K562 (cell line): ENCODE results near the gene ABHD14A. TPM values are rescaled to one million over a fixed set of nuclear protein-coding genes. Genes with fewer than 3 reads are reported as not detected.
A peak's percentile ranks its signal among the peaks of the same experiment; 100 is the strongest.

Source experiments
- ATAC-seq: fragments of 200-7000 bp; cut with Tn5 transposase; 3 replicates; pipeline ENCODE4 v1.9.1; 2020; ENCODE audit warnings: moderate library complexity
- BruUV-seq: library from RNA; stranded (reverse); fragments of 400-500 nt; replicated peaks from 2 replicates; lab custom pipeline; 2021; lab: Mats Ljungman, UMichigan
- CTCF ChIA-PET: fragments of 300-600 bp; formaldehyde crosslinking; extraction: SDS; loops from one replicate; lab custom pipeline; 2021; ENCODE audit warnings: low intra/inter-chr PET ratio; lab: Yijun Ruan, JAX
- POLR2A ChIA-PET: fragments of 300-600, 350-650 bp; sonication (Branson Sonifier 250); formaldehyde crosslinking; extraction: SDS; loops from one replicate; lab custom pipeline; 2021; ENCODE audit warnings: antibody characterized with exemption, inconsistent platforms; lab: Yijun Ruan, JAX
- DNase-seq, 4 experiments: peaks; one replicate each; pipeline versions ENCODE4 v3.0.0 to v3.0.0-alpha.2; 2011 to 2018; ENCODE audit warnings: low spot score in 3 of 4, mixed read lengths in 3 of 4; ENCODE audit errors: extremely low read depth in 1 of 4
- FAIRE-seq: peaks from 2 replicates; lab custom pipeline; 2011; peaks lifted over from hg19 to GRCh38; lab: Jason Lieb, UNC
- H2AFZ ChIP-seq: 2 replicates; pipeline ENCODE4 v1.6.0; 2011; ENCODE audit warnings: low read depth, low read length, control low read depth, inconsistent platforms
- H3K27ac ChIP-seq: fragments of 200-600 bp; 3 replicates; pipeline ENCODE4 v1.8.0; 2011; ENCODE audit warnings: low read depth, mild to moderate bottlenecking, control low read depth, inconsistent platforms, low read length, moderate library complexity, mixed read lengths; ENCODE audit errors: extremely low read depth
- H3K27me3 ChIP-seq, 2 experiments: fragments of 300-600 bp in 1 of 2; 2 replicates in 1 of 2; 3 replicates in 1 of 2; pipeline versions ENCODE4 v1.6.0 to v1.8.0; 2011; ENCODE audit warnings: inconsistent platforms in 2 of 2, low read length in 2 of 2, mild to moderate bottlenecking in 1 of 2, mixed read lengths in 1 of 2, moderate library complexity in 1 of 2; ENCODE audit not compliant: control insufficient read depth in 2 of 2, insufficient read depth in 2 of 2
- H3K36me3 ChIP-seq: fragments of 300-600 bp; 3 replicates; pipeline ENCODE4 v1.8.0; 2011; ENCODE audit warnings: mild to moderate bottlenecking, low read length, inconsistent platforms; ENCODE audit not compliant: control insufficient read depth, insufficient read depth
- H3K4me1 ChIP-seq, 2 experiments: fragments of 200-600 bp in 1 of 2; replicated peaks in 1 of 2; 2 replicates in 1 of 2; 3 replicates in 1 of 2; pipeline versions ENCODE4 v1.5.1 to v1.8.0; 2011; ENCODE audit warnings: inconsistent platforms in 2 of 2, low read length in 2 of 2, mild to moderate bottlenecking in 1 of 2, mixed read lengths in 1 of 2, moderate library complexity in 1 of 2; ENCODE audit not compliant: control insufficient read depth in 2 of 2, insufficient read depth in 2 of 2
- H3K4me2 ChIP-seq: 2 replicates; pipeline ENCODE4 v1.6.1; 2011; ENCODE audit warnings: low read length, control low read depth, inconsistent platforms, mixed read lengths; ENCODE audit not compliant: insufficient read depth
- H3K4me3 ChIP-seq: fragments of 200-600 bp; sonication (generic), shearing (Covaris generic); 2 replicates; pipeline ENCODE4 v1.5.1; 2016; ENCODE audit warnings: control low read depth, inconsistent platforms
- H3K79me2 ChIP-seq: fragments of 200-600 bp; 3 replicates; pipeline ENCODE4 v1.8.0; 2011; ENCODE audit warnings: low read length, inconsistent platforms; ENCODE audit not compliant: control insufficient read depth, insufficient read depth
- H3K9ac ChIP-seq, 2 experiments: 2 replicates each; pipeline versions ENCODE4 v1.6.0 to v1.6.1; 2011; ENCODE audit warnings: low read depth in 2 of 2, low read length in 2 of 2, control low read depth in 1 of 2, inconsistent platforms in 1 of 2, mild to moderate bottlenecking in 1 of 2, mixed read lengths in 1 of 2; ENCODE audit not compliant: insufficient read depth in 1 of 2
- H3K9me1 ChIP-seq: one replicate; pipeline ENCODE4 v1.6.0; 2011; ENCODE audit warnings: inconsistent platforms, mild to moderate bottlenecking, low read length, moderate library complexity; ENCODE audit not compliant: control insufficient read depth, insufficient read depth
- H3K9me3 ChIP-seq: replicated peaks from 2 replicates; pipeline ENCODE4 v1.5.1; 2011; ENCODE audit warnings: low read depth, low read length, inconsistent platforms; ENCODE audit not compliant: control insufficient read depth, insufficient read depth
- H4K20me1 ChIP-seq: replicated peaks from 2 replicates; pipeline ENCODE4 v1.6.1; 2011; ENCODE audit warnings: low read length, inconsistent platforms, mixed read lengths; ENCODE audit not compliant: control insufficient read depth, insufficient read depth
- CSDE1 ChIP-seq, 2 experiments: fragments of 450-650 bp; IDR thresholded peaks; 2 replicates each; pipeline ENCODE4 v1.6.1; 2016; ENCODE audit warnings: mild to moderate bottlenecking in 1 of 2
- DIDO1 ChIP-seq: fragments of 450-650 bp; IDR thresholded peaks from 2 replicates; pipeline ENCODE4 v1.6.1; 2016; ENCODE audit warnings: low read depth, missing biosample characterization, missing genetic modification characterization
- EGR1 ChIP-seq: fragments of 450-650 bp; conservative IDR thresholded peaks from 2 replicates; pipeline ENCODE4 v1.6.1; 2017; ENCODE audit warnings: mild to moderate bottlenecking
- EHMT2 ChIP-seq: fragments of 450-650 bp; IDR thresholded peaks from 2 replicates; pipeline ENCODE4 v1.6.1; 2018; ENCODE audit warnings: antibody characterized with exemption
- HOXB6 ChIP-seq: fragments of 250-450 bp; sonication (Bioruptor Pico); IDR thresholded peaks from 2 replicates; pipeline ENCODE4 v1.5.1; 2022; ENCODE audit warnings: mild to moderate bottlenecking, borderline replicate concordance
- MAFK ChIP-seq: IDR thresholded peaks from 2 replicates; pipeline ENCODE4 v1.6.1; 2011; ENCODE audit warnings: low read length, improper control_type of control experiment
- MCM2 ChIP-seq: fragments of 450-650 bp; IDR thresholded peaks from 2 replicates; pipeline ENCODE4 v1.6.1; 2017; ENCODE audit warnings: low read depth, mild to moderate bottlenecking
- RB1 ChIP-seq: fragments of 450-650 bp; IDR thresholded peaks from 2 replicates; pipeline ENCODE4 v1.6.1; 2017; ENCODE audit warnings: low read depth, mild to moderate bottlenecking
- RFX1 ChIP-seq: fragments of 450-650 bp; IDR thresholded peaks from 2 replicates; pipeline ENCODE4 v1.6.1; 2016; ENCODE audit warnings: mild to moderate bottlenecking, moderate library complexity
- ZNF408 ChIP-seq: fragments of 250-450 bp; sonication (Bioruptor Pico); IDR thresholded peaks from 2 replicates; pipeline ENCODE4 v1.4.0; 2020; ENCODE audit warnings: low read depth, mild to moderate bottlenecking, moderate library complexity
- WGBS: fragments of 100-300 bp; shearing (Covaris generic); methylation state at CpG from one replicate; pipeline ENCODE4 v1.1.6; 2016; ENCODE audit warnings: low coverage, mixed read lengths; ENCODE audit not compliant: insufficient coverage; ENCODE audit errors: missing lambda C conversion rate; 5-methylcytosine and 5-hydroxymethylcytosine counted together
- in situ Hi-C: fragments of 300-500 bp; cut with MboI; formaldehyde crosslinking; loops from 4 replicates; pipeline ENCODE4 v1.15.0; 2018; ENCODE audit warnings: inconsistent platforms, mixed read lengths
- intact Hi-C: fragments of 100-400 bp; cut with micrococcal nuclease; formaldehyde crosslinking; loops from 2 replicates; pipeline ENCODE4 v1.14.2; 2022
- polyA plus RNA-seq, 8 experiments: library from polyadenylated mRNA; depleted of rRNA in 4 of 8; stranded (reverse) in 5 of 8; unstranded in 3 of 8; fragments of >200 nt; fragmentation: Nextera tagmentation in 2 of 8; fragmentation: Illumina TruSeq in 1 of 8; extraction: Ambion mirVana in 2 of 8; extraction: Trizol in 1 of 8; gene quantifications; 2 replicates each; pipeline versions ENCODE4 v1.2.1 to v1.2.3, GENCODE V29; 2011 to 2014; ENCODE audit warnings: inconsistent platforms in 1 of 8, missing spikeins in 1 of 8
- total RNA-seq, 7 experiments: library from RNA; depleted of rRNA in 6 of 7; stranded (reverse); fragments of >200 nt in 6 of 7; fragmentation: Illumina TruSeq in 2 of 7; extraction: Trizol in 2 of 7; gene quantifications; 2 replicates each; pipeline versions ENCODE4 v1.2.1 to v1.2.3, GENCODE V29; 2011 to 2021; ENCODE audit warnings: low replicate concordance in 1 of 7
- TF ChIP-seq, protein P1 (sequence below): fragments of 450-650 bp; IDR thresholded peaks from 2 replicates; pipeline ENCODE4 v1.6.1; 2016
- TF ChIP-seq, protein P2 (sequence below), 3 experiments: IDR thresholded peaks in 2 of 3; conservative IDR thresholded peaks in 1 of 3; 2 replicates each; pipeline ENCODE4 v1.5.1; 2011 to 2012; ENCODE audit warnings: low read length in 3 of 3, mild to moderate bottlenecking in 3 of 3, control low read depth in 2 of 3, improper control_type of control experiment in 1 of 3, inconsistent platforms in 1 of 3, low read depth in 1 of 3, mixed read lengths in 1 of 3, moderate library complexity in 1 of 3; ENCODE audit not compliant: insufficient read depth in 2 of 3
- TF ChIP-seq, protein P3 (sequence below): fragments of 200-800 bp; sonication (Bioruptor generic); IDR thresholded peaks from 2 replicates; pipeline ENCODE4 v1.6.1; 2017; ENCODE audit warnings: missing genetic modification characterization, missing compliant biosample characterization
- TF ChIP-seq, protein P4 (sequence below): sonication (generic); formaldehyde crosslinking; IDR thresholded peaks from 2 replicates; pipeline ENCODE4 v1.8.0; 2023; ENCODE audit warnings: mild to moderate bottlenecking, missing genetic modification reagents

The ABHD14A gene
- total and polyA plus RNA-seq, 9 of the 15 experiments (the other 6 are each of a cell fraction or from before 2014, with no cell fraction given), result 0.90 to 10.5 (median 8.3) TPM

DNA sequence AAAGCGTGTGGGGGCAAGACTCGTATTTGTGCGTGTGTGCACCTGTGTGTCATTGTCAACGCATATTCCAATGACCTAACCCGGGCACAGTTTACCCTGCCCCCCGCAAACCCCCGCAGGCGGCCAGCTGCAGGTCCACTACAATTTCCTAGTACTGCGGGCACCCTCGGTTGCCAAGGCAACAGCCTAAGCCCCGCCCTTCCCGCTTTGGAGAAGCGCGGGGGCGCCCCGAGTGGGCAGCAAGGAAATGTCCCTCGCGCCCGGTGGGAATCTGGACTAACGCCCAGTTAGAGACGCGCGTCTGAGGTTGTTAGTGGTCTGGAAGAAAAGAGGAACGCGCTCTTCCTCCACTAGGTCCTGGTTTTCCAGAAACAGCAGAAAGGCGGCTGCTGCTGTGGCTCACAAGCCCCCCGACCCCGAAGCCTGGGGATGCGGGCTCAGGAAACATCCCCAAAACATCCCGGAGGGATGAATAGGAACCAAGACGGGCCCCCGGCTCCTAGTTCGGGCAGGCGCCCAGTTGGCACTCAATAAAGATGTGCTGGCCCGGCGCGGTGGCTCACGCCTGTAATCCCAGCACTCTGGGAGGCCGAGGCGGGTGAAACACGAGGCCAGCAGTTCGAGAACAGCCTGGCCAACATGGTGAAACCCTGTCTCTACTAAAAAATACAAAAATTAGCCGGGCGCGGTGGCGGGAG lies 1.1 kb downstream of the ABHD14A start:
- H3K27me3 ChIP-seq, result no peaks in the 10 kb centered on the region
- H3K9me1 ChIP-seq, result no peaks in the 10 kb centered on the region
- peak overlapping the region; percentile 62; the same call in 1 of the 2 replicates for H3K4me3 ChIP-seq
- no peak overlapping the region for H3K27ac ChIP-seq
- H3K4me2 ChIP-seq, result peak overlapping the region; percentile 92
- peak; percentile 65 to 76 (median 67) for DNase-seq
- BruUV-seq, result no TSS peak
- POLR2A ChIA-PET, result interaction anchor here (1.0 to 3.5 kb wide), 2 partner anchors 14 to 16 kb away, joined by 6 to 19 read pairs; no protein-coding TSS in a partner anchor
- FAIRE-seq, result no peak
- H4K20me1 ChIP-seq, result no peaks in the 10 kb centered on the region
- peak overlapping the region in 1 of 2 experiments; percentile 36; a peak in 1 of 4 replicates for H3K9ac ChIP-seq
- intact Hi-C loops (no loop called here), in situ Hi-C loops (no loop called here)
- H3K79me2 ChIP-seq, result peaks cover 45% of the 10 kb centered on the region
- H3K4me1 ChIP-seq, result peaks cover 23 to 55% of the 10 kb centered on the region in 2 experiments
- H3K9me3 ChIP-seq, result no peaks in the 10 kb centered on the region
- H3K36me3 ChIP-seq, result peaks cover 13% of the 10 kb centered on the region; the same call in 2 of the 3 replicates
- ATAC-seq, result peak; percentile 16; the same call in 2 of the 3 replicates
- CTCF ChIA-PET, result no interaction called here
- 21% methylated on average over 13 of the region's 46 CpGs for WGBS
- H2AFZ ChIP-seq, result no peak overlapping the region; the same call in 1 of the 2 replicates
- TF ChIP-seq HOXB6 (no peak), MAFK (no peak), CSDE1 (IDR thresholded peaks at IDR 0.05) (peak in 1 of 2 experiments; percentile 57; a peak in 1 of 4 replicates), EHMT2 (no peak), MCM2 (no peak), ZNF408 (CRISPR knock-in tag) (no peak), RFX1 (peak; percentile 95), EGR1 (peak; percentile 70), RB1 (0 out of 2 replicates have a peak, but pooled peaks have one; percentile 13), DIDO1 (no peak)
- TF ChIP-seq, protein P1, sequence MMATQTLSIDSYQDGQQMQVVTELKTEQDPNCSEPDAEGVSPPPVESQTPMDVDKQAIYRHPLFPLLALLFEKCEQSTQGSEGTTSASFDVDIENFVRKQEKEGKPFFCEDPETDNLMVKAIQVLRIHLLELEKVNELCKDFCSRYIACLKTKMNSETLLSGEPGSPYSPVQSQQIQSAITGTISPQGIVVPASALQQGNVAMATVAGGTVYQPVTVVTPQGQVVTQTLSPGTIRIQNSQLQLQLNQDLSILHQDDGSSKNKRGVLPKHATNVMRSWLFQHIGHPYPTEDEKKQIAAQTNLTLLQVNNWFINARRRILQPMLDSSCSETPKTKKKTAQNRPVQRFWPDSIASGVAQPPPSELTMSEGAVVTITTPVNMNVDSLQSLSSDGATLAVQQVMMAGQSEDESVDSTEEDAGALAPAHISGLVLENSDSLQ, result no peak
- TF ChIP-seq, protein P2, sequence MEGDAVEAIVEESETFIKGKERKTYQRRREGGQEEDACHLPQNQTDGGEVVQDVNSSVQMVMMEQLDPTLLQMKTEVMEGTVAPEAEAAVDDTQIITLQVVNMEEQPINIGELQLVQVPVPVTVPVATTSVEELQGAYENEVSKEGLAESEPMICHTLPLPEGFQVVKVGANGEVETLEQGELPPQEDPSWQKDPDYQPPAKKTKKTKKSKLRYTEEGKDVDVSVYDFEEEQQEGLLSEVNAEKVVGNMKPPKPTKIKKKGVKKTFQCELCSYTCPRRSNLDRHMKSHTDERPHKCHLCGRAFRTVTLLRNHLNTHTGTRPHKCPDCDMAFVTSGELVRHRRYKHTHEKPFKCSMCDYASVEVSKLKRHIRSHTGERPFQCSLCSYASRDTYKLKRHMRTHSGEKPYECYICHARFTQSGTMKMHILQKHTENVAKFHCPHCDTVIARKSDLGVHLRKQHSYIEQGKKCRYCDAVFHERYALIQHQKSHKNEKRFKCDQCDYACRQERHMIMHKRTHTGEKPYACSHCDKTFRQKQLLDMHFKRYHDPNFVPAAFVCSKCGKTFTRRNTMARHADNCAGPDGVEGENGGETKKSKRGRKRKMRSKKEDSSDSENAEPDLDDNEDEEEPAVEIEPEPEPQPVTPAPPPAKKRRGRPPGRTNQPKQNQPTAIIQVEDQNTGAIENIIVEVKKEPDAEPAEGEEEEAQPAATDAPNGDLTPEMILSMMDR (IDR thresholded peaks at IDR 0.05 in 2 of 3, conservative IDR thresholded peaks at IDR 0.05 in 1 of 3; ENCODE audit: insufficient read depth in 2 of 3, low read depth in 1 of 3, low read length in 3 of 3), result peak; percentile 20 to 38 (median 33); a peak in 4 of 6 replicates
- TF ChIP-seq, protein P3, sequence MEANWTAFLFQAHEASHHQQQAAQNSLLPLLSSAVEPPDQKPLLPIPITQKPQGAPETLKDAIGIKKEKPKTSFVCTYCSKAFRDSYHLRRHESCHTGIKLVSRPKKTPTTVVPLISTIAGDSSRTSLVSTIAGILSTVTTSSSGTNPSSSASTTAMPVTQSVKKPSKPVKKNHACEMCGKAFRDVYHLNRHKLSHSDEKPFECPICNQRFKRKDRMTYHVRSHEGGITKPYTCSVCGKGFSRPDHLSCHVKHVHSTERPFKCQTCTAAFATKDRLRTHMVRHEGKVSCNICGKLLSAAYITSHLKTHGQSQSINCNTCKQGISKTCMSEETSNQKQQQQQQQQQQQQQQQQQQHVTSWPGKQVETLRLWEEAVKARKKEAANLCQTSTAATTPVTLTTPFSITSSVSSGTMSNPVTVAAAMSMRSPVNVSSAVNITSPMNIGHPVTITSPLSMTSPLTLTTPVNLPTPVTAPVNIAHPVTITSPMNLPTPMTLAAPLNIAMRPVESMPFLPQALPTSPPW (CRISPR knock-in tag), result peak; percentile 42
- TF ChIP-seq, protein P4, sequence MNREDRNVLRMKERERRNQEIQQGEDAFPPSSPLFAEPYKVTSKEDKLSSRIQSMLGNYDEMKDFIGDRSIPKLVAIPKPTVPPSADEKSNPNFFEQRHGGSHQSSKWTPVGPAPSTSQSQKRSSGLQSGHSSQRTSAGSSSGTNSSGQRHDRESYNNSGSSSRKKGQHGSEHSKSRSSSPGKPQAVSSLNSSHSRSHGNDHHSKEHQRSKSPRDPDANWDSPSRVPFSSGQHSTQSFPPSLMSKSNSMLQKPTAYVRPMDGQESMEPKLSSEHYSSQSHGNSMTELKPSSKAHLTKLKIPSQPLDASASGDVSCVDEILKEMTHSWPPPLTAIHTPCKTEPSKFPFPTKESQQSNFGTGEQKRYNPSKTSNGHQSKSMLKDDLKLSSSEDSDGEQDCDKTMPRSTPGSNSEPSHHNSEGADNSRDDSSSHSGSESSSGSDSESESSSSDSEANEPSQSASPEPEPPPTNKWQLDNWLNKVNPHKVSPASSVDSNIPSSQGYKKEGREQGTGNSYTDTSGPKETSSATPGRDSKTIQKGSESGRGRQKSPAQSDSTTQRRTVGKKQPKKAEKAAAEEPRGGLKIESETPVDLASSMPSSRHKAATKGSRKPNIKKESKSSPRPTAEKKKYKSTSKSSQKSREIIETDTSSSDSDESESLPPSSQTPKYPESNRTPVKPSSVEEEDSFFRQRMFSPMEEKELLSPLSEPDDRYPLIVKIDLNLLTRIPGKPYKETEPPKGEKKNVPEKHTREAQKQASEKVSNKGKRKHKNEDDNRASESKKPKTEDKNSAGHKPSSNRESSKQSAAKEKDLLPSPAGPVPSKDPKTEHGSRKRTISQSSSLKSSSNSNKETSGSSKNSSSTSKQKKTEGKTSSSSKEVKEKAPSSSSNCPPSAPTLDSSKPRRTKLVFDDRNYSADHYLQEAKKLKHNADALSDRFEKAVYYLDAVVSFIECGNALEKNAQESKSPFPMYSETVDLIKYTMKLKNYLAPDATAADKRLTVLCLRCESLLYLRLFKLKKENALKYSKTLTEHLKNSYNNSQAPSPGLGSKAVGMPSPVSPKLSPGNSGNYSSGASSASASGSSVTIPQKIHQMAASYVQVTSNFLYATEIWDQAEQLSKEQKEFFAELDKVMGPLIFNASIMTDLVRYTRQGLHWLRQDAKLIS (CRISPR knock-in tag), result no peak
